Neural cell (in vitro differentiated cells): ENCODE data around the gene KIR3DL3. TPM values are rescaled to one million over a fixed set of nuclear protein-coding genes. Genes with fewer than 3 reads are reported as not detected.
"Not testable (repeated sequence)": the region's sequence is repeated elsewhere in the genome, so short reads cannot be mapped to it uniquely, and the experiment has no call there.

Experiments used
- H2AFZ ChIP-seq: fragments of 200-600, 300-800 bp; sonication (generic), shearing (Covaris generic); 2 replicates; pipeline ENCODE4 v1.6.0; 2014; ENCODE audit warnings: low read depth, mild to moderate bottlenecking, antibody characterized with exemption, low read length, moderate library complexity
- H3F3A ChIP-seq: fragments of 200-600 bp; shearing (Covaris generic); 2 replicates; pipeline ENCODE4 v1.6.1; 2016; ENCODE audit warnings: mild to moderate bottlenecking, moderate library complexity, mixed read lengths, antibody characterized with exemption, low read length; ENCODE audit not compliant: insufficient read depth, poor library complexity, severe bottlenecking
- H3K27ac ChIP-seq: fragments of 200-600, 300-800 bp; sonication (generic), shearing (Covaris generic); 2 replicates; pipeline ENCODE4 v1.5.1; 2014; ENCODE audit warnings: mild to moderate bottlenecking, low read length, moderate library complexity
- H3K27me3 ChIP-seq: fragments of 300-800, 200-600 bp; sonication (generic), shearing (Covaris generic); 2 replicates; pipeline ENCODE4 v1.6.0; 2014; ENCODE audit warnings: mild to moderate bottlenecking, low read depth, low read length, moderate library complexity; ENCODE audit not compliant: insufficient read depth
- H3K36me3 ChIP-seq: fragments of 300-800, 200-600 bp; sonication (generic), shearing (Covaris generic); 2 replicates; pipeline ENCODE4 v1.5.1; 2014; ENCODE audit warnings: mild to moderate bottlenecking, antibody characterized with exemption, low read length, moderate library complexity; ENCODE audit not compliant: insufficient read depth
- H3K4me2 ChIP-seq: fragments of 300-800, 200-600 bp; sonication (generic), shearing (Covaris generic); 2 replicates; pipeline ENCODE4 v1.6.0; 2014; ENCODE audit warnings: mild to moderate bottlenecking, low read length
- H3K4me3 ChIP-seq: fragments of 300-800, 200-600 bp; sonication (generic), shearing (Covaris generic); 2 replicates; pipeline ENCODE4 v1.5.1; 2014; ENCODE audit warnings: mild to moderate bottlenecking, low read length, moderate library complexity
- H3K79me2 ChIP-seq: fragments of 200-600 bp; shearing (Covaris generic); replicated peaks from 2 replicates; pipeline ENCODE4 v1.6.0; 2014; ENCODE audit warnings: mild to moderate bottlenecking, low read length, moderate library complexity; ENCODE audit not compliant: insufficient read depth
- H3K9ac ChIP-seq: fragments of 300-800, 200-600 bp; sonication (generic), shearing (Covaris generic); 2 replicates; pipeline ENCODE4 v1.6.1; 2016; ENCODE audit warnings: mild to moderate bottlenecking, low read length, mixed read lengths
- H3K9me2 ChIP-seq: fragments of 200-600 bp; shearing (Covaris generic); 2 replicates; pipeline ENCODE4 v1.6.1; 2016; ENCODE audit warnings: mild to moderate bottlenecking, low read length, mixed read lengths; ENCODE audit not compliant: insufficient read depth
- H3K9me3 ChIP-seq: fragments of 200-600, 300-800 bp; sonication (generic), shearing (Covaris generic); 2 replicates; pipeline ENCODE4 v1.6.1; 2016; ENCODE audit warnings: mild to moderate bottlenecking, mixed run types, low read length, moderate library complexity, mixed read lengths
- H4K20me1 ChIP-seq: fragments of 200-600 bp; shearing (Covaris generic); 2 replicates; pipeline ENCODE4 v1.6.1; 2016; ENCODE audit warnings: mild to moderate bottlenecking, mixed run types; ENCODE audit not compliant: insufficient read depth
- polyA plus RNA-seq: library from polyadenylated mRNA; depleted of rRNA; stranded (reverse); fragments of >200 nt; gene quantifications from 2 replicates; pipeline ENCODE4 v1.2.3, GENCODE V29; 2014
- small RNA-seq, 3 experiments: library from RNA; depleted of rRNA; stranded (forward); fragments of <200 nt; gene quantifications; one replicate each; pipeline ENCODE3, GENCODE V24; 2012

KIR3DL3 gene
- polyA plus RNA-seq, 1 donor from 2014 or later = not detected

DNA sequence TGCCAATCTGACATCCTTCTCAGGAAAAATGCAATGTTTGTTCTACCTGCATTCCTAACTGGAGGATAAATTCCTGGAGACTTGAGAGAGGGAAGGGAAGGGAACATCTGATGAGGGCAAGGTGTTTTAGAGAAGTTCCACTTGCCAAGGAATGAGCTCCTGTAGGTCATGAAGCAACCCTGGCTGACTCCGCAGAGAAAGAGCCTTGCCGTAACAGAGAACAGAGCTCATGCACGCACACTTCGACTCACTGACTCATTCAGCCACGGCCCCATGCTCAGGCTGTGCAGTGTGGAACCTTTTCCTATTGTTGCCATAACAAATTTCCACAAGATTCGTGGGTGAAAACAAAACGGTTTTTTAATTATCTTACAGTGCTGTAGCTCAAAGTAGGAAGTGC lies 54.7 kb downstream of the KIR3DL3 start:
- H3K9ac ChIP-seq, H3K79me2 ChIP-seq, H3K36me3 ChIP-seq, H3K4me3 ChIP-seq, H3K9me3 ChIP-seq, H3K9me2 ChIP-seq, H3K27me3 ChIP-seq, H4K20me1 ChIP-seq, H3K27ac ChIP-seq, H3K4me2 ChIP-seq, H2AFZ ChIP-seq, H3F3A ChIP-seq: not testable (repeated sequence)

DNA sequence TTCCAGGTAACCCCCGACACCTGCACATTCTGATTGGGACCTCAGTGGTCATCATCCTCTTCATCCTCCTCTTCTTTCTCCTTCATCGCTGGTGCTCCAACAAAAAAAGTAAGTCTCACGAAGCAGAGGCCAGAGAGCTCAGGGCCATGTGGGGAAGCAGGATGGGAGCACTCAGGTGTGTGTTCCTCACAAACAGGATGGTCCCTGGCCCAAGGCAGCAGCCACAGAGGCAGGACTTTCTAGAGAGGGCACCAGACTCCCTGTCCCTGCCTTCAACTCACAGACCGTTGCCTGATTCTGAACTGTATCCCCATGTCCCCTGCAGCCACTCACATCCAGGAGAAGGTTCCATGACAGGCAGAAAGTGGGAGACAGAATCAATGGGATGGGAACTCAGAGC lies 58.7 kb downstream of the KIR3DL3 start:
- H3K9ac ChIP-seq, H3K79me2 ChIP-seq, H3K4me3 ChIP-seq, H3K27me3 ChIP-seq, H3K4me2 ChIP-seq, H4K20me1 ChIP-seq, H3K27ac ChIP-seq, H3K9me2 ChIP-seq, H2AFZ ChIP-seq, H3F3A ChIP-seq, H3K9me3 ChIP-seq, H3K36me3 ChIP-seq: not testable (repeated sequence)

Small RNA genes lying within 50 kb of the gene (small RNA-seq; reads per million reads assigned to genes)
- gene AC245128.2 = 0 reads per million in 3 experiments
- gene KIR3DP1 = 0 reads per million in 3 experiments

Other genes with a start within 250 kb of the KIR3DL3 start
- not detected in 2 replicates for gene LAIR2, start 221.6 kb upstream of the KIR3DL3 start, polyA plus RNA-seq
- gene LILRA2, start 150.7 kb upstream of the KIR3DL3 start, polyA plus RNA-seq = not detected in 2 replicates
- gene LILRA1, start 130.8 kb upstream of the KIR3DL3 start, polyA plus RNA-seq = not detected in 2 replicates
- gene LILRB1, start 94.0 kb upstream of the KIR3DL3 start, polyA plus RNA-seq = not detected in 2 replicates
- gene LILRB4, start 61.5 kb upstream of the KIR3DL3 start, polyA plus RNA-seq = not detected in 2 replicates
- not detected in 2 replicates for gene KIR2DL3, start 14.1 kb downstream of the KIR3DL3 start, polyA plus RNA-seq
- gene KIR2DL1, start 45.4 kb downstream of the KIR3DL3 start, polyA plus RNA-seq = not detected in 2 replicates
- not detected in 2 replicates for gene KIR2DL4, start 79.2 kb downstream of the KIR3DL3 start, polyA plus RNA-seq
- gene KIR3DL1, start 92.0 kb downstream of the KIR3DL3 start, polyA plus RNA-seq = not detected in 2 replicates
- gene KIR2DS4, start 108.2 kb downstream of the KIR3DL3 start, polyA plus RNA-seq = not detected in 2 replicates
- not detected in 2 replicates for gene KIR3DL2, start 126.0 kb downstream of the KIR3DL3 start, polyA plus RNA-seq
- not detected in 2 replicates for gene FCAR, start 149.8 kb downstream of the KIR3DL3 start, polyA plus RNA-seq
- gene NCR1, start 181.7 kb downstream of the KIR3DL3 start, polyA plus RNA-seq = not detected in 2 replicates
- not detected in 2 replicates for gene NLRP7, start 223.1 kb downstream of the KIR3DL3 start, polyA plus RNA-seq
- gene NLRP2, start 241.9 kb downstream of the KIR3DL3 start, polyA plus RNA-seq = not detected in 2 replicates